ENCODE results near the gene ULBP3. TPM values are rescaled to one million over a fixed set of nuclear protein-coding genes. Genes with fewer than 3 reads are reported as not detected.

Gene ULBP3
- total and polyA plus RNA-seq, 2 of the 4 experiments (the other 2 are of a cell fraction) = 11.1 to 35.1 TPM

DNA sequence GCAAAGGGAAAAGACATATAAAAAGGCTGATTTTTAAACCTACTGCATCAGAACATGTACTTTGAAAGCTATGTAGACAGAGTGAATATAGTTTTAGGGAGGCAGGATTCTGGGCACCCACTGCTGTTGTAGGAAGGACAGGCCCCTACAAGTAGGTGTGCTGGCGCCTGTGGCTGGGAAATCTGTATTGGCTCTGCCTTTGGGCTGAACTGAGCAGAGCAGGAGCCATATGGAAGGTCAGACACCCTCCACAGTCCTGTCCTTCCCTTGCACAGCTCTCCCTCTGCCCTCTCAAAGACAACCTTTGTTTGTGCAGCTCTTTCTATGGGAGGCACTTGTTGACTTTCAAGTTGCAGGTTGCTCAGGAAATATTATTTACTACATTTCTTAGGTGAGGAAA is 18.4 kb upstream of the ULBP3 start:
- CTCF ChIA-PET = interaction anchor here (1.5 kb wide), 1 partner anchor 16 kb away, joined by 3 read pairs; no protein-coding TSS in a partner anchor
- no peak overlapping the region for H3K56ac ChIP-seq (ENCODE audit: extremely low read depth, insufficient read depth, low read length)
- no peak overlapping the region for H2AFZ ChIP-seq (replicated peaks; ENCODE audit: low read length, poor library complexity)
- no peaks in the 10 kb centered on the region for H3K9me1 ChIP-seq (ENCODE audit: insufficient read depth, low read length)
- POLR2A ChIA-PET (ENCODE audit: unreplicated experiment) = no interaction called here
- no peak overlapping the region for H3K27ac ChIP-seq (ENCODE audit: insufficient read depth, low read length)
- H3K36me3 ChIP-seq (ENCODE audit: control insufficient read depth, insufficient read depth, low read length) = no peaks in the 10 kb centered on the region
- intact Hi-C loops (cut with micrococcal nuclease) (no loop called here), in situ Hi-C loops (cut with MboI; ENCODE audit: low sequenced_read_pairs) (no loop called here), dilution Hi-C loops (cut with HindIII; ENCODE audit: low sequenced_read_pairs, unreplicated experiment) (no loop called here)
- no peak overlapping the region for H3K9ac ChIP-seq (ENCODE audit: low read depth, low read length)
- H3K14ac ChIP-seq (replicated peaks; ENCODE audit: low read depth, low read length) = no peak overlapping the region
- H3K18ac ChIP-seq (ENCODE audit: low read depth, low read length) = no peak overlapping the region
- no TSS peak for BruUV-seq (replicated peaks)
- ATAC-seq (ENCODE audit: low read depth) (no peak), DNase-seq (no peak)
- H3K79me1 ChIP-seq (ENCODE audit: low read depth in 1 of 2, low read length in 2 of 2) = no peaks in the 10 kb centered on the region
- H4K5ac ChIP-seq (ENCODE audit: low read depth, low read length) = no peak overlapping the region
- no peak for TF ChIP-seq MAFK (IDR thresholded peaks at IDR 0.05; ENCODE audit: low read depth, low read length)
- TF ChIP-seq POLR2A (IDR thresholded peaks at IDR 0.05; ENCODE audit: low read depth, low read length) = no peak
- H3K4me3 ChIP-seq (ENCODE audit: insufficient read depth, low read depth, low read length) = no peak overlapping the region
- no peak overlapping the region for H3K4me2 ChIP-seq (ENCODE audit: low read depth, low read length)
- no peak overlapping the region for H2BK20ac ChIP-seq (ENCODE audit: low read depth, low read length)
- H4K91ac ChIP-seq (ENCODE audit: insufficient read depth, low read depth, low read length) = no peak overlapping the region
- H3K9me3 ChIP-seq (ENCODE audit: control insufficient read depth, insufficient read depth, low read length) = no peaks in the 10 kb centered on the region
- no peak overlapping the region for H3K4ac ChIP-seq (ENCODE audit: low read depth, low read length)
- no peak overlapping the region for H3K23ac ChIP-seq (ENCODE audit: low read depth, low read length)
- no CpG with 5 or more reads among the region's 1 CpG for WGBS, 2 experiments (ENCODE audit: extremely low coverage in 2 of 2, insufficient read length in 1 of 2)
- H2AK9ac ChIP-seq (replicated peaks; ENCODE audit: low read depth, low read length, poor library complexity) = no peak overlapping the region
- H4K20me1 ChIP-seq (ENCODE audit: insufficient read depth, low read length) = no peaks in the 10 kb centered on the region
- no peak overlapping the region for H2BK120ac ChIP-seq (ENCODE audit: low read depth, low read length)
- H2BK15ac ChIP-seq (ENCODE audit: low read depth, low read length) = no peak overlapping the region
- H2AK5ac ChIP-seq (ENCODE audit: low read depth, low read length) = no peak overlapping the region
- peaks cover 25% of the 10 kb centered on the region for H3K27me3 ChIP-seq (ENCODE audit: control insufficient read depth, insufficient read depth, low read length)
- no peak overlapping the region for H4K8ac ChIP-seq (ENCODE audit: low read depth in 2 of 2, low read length in 2 of 2)
- H3K4me1 ChIP-seq (ENCODE audit: control insufficient read depth, insufficient read depth, low read length) = no peaks in the 10 kb centered on the region
- no peak overlapping the region for H2BK5ac ChIP-seq (ENCODE audit: low read depth, low read length, poor library complexity, severe bottlenecking)
